HAP-1 (cell line): Measurements from ENCODE around the gene MRPS2.
"Not testable (repeated sequence)": the region's sequence is repeated elsewhere in the genome, so short reads cannot be mapped to it uniquely, and the experiment has no call there.

Source experiments
- DNase-seq, 2 experiments: peaks; one replicate each; pipeline ENCODE4 v3.0.0-alpha.2; 2016 to 2020; ENCODE audit warnings: low spot score in 2 of 2
- H3K27me3 ChIP-seq: fragments of 250-450 bp; sonication (Bioruptor Pico); 2 replicates; pipeline ENCODE4 v1.5.1; 2020; ENCODE audit warnings: low read depth, mild to moderate bottlenecking, moderate library complexity
- H3K36me3 ChIP-seq: fragments of 250-450 bp; sonication (Bioruptor Pico); replicated peaks from 2 replicates; pipeline ENCODE4 v1.5.1; 2020; ENCODE audit warnings: mild to moderate bottlenecking
- H3K4me1 ChIP-seq: fragments of 250-450 bp; sonication (Bioruptor Pico); 2 replicates; pipeline ENCODE4 v1.5.1; 2020; ENCODE audit warnings: mild to moderate bottlenecking
- H3K4me3 ChIP-seq: fragments of 250-450 bp; sonication (Bioruptor Pico); 2 replicates; pipeline ENCODE4 v1.5.1; 2020; ENCODE audit warnings: mild to moderate bottlenecking, moderate library complexity
- H3K9me3 ChIP-seq: fragments of 250-450 bp; sonication (Bioruptor Pico); 2 replicates; pipeline ENCODE4 v1.5.1; 2020; ENCODE audit warnings: mild to moderate bottlenecking, moderate library complexity
- in situ Hi-C: fragments of 300-500 bp; cut with MboI; formaldehyde crosslinking; loops from 3 replicates; pipeline ENCODE4 v1.14.3; 2020; ENCODE audit warnings: low sequenced_read_pairs, inconsistent platforms, mixed read lengths

The MRPS2 gene

GRCh38 chr9:135500525-135501260 is at the start of gene MRPS2:
Gene MRPS2, plus strand, starts transcription at chr9:135500682. Its CDS starts 29 bp downstream, at chr9:135500711.
- peak; percentile 73 to 91 for DNase-seq
- in situ Hi-C loops = no loop called here
- no peaks in the 10 kb centered on the region for H3K9me3 ChIP-seq
- H3K4me1 ChIP-seq = peaks cover 4% of the 10 kb centered on the region; the same call in 1 of the 2 replicates
- peaks cover 40% of the 10 kb centered on the region for H3K36me3 ChIP-seq
- H3K27me3 ChIP-seq = no peaks in the 10 kb centered on the region
- H3K4me3 ChIP-seq = peak within 1 kb of the TSS; percentile 87

GRCh38 chr9:135450956-135451355 is 49.5 kb upstream of the MRPS2 start:
- H3K36me3 ChIP-seq = no peaks in the 10 kb centered on the region
- 0 out of 2 replicates have a peak, but pooled peaks cover 2% of the 10 kb centered on the region for H3K27me3 ChIP-seq
- no peak for DNase-seq

GRCh38 chr9:135451909-135452308 is 48.6 kb upstream of the MRPS2 start:
- H3K4me1 ChIP-seq, H3K27me3 ChIP-seq, H3K4me3 ChIP-seq, in situ Hi-C loops, DNase-seq, H3K9me3 ChIP-seq, H3K36me3 ChIP-seq: not testable (repeated sequence)

More at GRCh38 chr9:135450956-135451355, 49.5 kb upstream of the MRPS2 start:
- no peaks in the 10 kb centered on the region for H3K9me3 ChIP-seq
- in situ Hi-C loops = no loop called here
- no peak overlapping the region for H3K4me3 ChIP-seq
- H3K4me1 ChIP-seq = no peaks in the 10 kb centered on the region

GRCh38 chr9:135454737-135455136 is 45.7 kb upstream of the MRPS2 start:
- H3K27me3 ChIP-seq = 0 out of 2 replicates have a peak, but pooled peaks cover 2% of the 10 kb centered on the region
- no peaks in the 10 kb centered on the region for H3K4me1 ChIP-seq
- no peaks in the 10 kb centered on the region for H3K36me3 ChIP-seq
- H3K4me3 ChIP-seq = no peak overlapping the region
- no peak for DNase-seq
- no peaks in the 10 kb centered on the region for H3K9me3 ChIP-seq
- in situ Hi-C loops = no loop called here

- no peaks in the 10 kb centered on the region for H3K36me3 ChIP-seq
- H3K4me1 ChIP-seq = no peaks in the 10 kb centered on the region
- H3K27me3 ChIP-seq = 0 out of 2 replicates have a peak, but pooled peaks cover 2% of the 10 kb centered on the region
- H3K4me3 ChIP-seq = no peak overlapping the region
- DNase-seq = no peak
- in situ Hi-C loops = no loop called here
- H3K9me3 ChIP-seq = no peaks in the 10 kb centered on the region
Measured at GRCh38 chr9:135455401-135456030, 45.0 kb upstream of the MRPS2 start.

GRCh38 chr9:135456436-135457104 is 43.9 kb upstream of the MRPS2 start:
- Histone ChIP-seq H3K27me3 (0 out of 2 replicates have a peak, but pooled peaks cover 2% of the 10 kb centered on the region), H3K9me3 (no peaks in the 10 kb centered on the region), H3K4me1 (no peaks in the 10 kb centered on the region), H3K4me3 (no peak overlapping the region), H3K36me3 (no peaks in the 10 kb centered on the region)
- no peak for DNase-seq
- in situ Hi-C loops = no loop called here

GRCh38 chr9:135458478-135458877 is 42.0 kb upstream of the MRPS2 start:
- H3K36me3 ChIP-seq, H3K27me3 ChIP-seq, in situ Hi-C loops: not testable (repeated sequence)

GRCh38 chr9:135461936-135462335 is 38.5 kb upstream of the MRPS2 start:
- no peaks in the 10 kb centered on the region for H3K4me1 ChIP-seq
- H3K36me3 ChIP-seq = no peaks in the 10 kb centered on the region
- no peak overlapping the region for H3K4me3 ChIP-seq
- H3K9me3 ChIP-seq = no peaks in the 10 kb centered on the region
- no peaks in the 10 kb centered on the region for H3K27me3 ChIP-seq
- in situ Hi-C loops = no loop called here
- DNase-seq = no peak

More at GRCh38 chr9:135458478-135458877, 42.0 kb upstream of the MRPS2 start:
- H3K9me3 ChIP-seq, DNase-seq, H3K4me1 ChIP-seq, H3K4me3 ChIP-seq: not testable (repeated sequence)

- no peaks in the 10 kb centered on the region for H3K27me3 ChIP-seq
- H3K36me3 ChIP-seq = no peaks in the 10 kb centered on the region
- H3K4me1 ChIP-seq = no peaks in the 10 kb centered on the region
- no peaks in the 10 kb centered on the region for H3K9me3 ChIP-seq
- in situ Hi-C loops = no loop called here
- DNase-seq = no peak
- H3K4me3 ChIP-seq = no peak overlapping the region
Measured at GRCh38 chr9:135463140-135463539, 37.3 kb upstream of the MRPS2 start.

GRCh38 chr9:135464181-135464580 is 36.3 kb upstream of the MRPS2 start:
- Histone ChIP-seq H3K4me1 (no peaks in the 10 kb centered on the region), H3K36me3 (no peaks in the 10 kb centered on the region), H3K4me3 (no peak overlapping the region), H3K27me3 (no peaks in the 10 kb centered on the region), H3K9me3 (no peaks in the 10 kb centered on the region)
- DNase-seq = no peak
- in situ Hi-C loops = no loop called here

GRCh38 chr9:135468854-135469521 is 31.5 kb upstream of the MRPS2 start:
- no peaks in the 10 kb centered on the region for H3K36me3 ChIP-seq
- in situ Hi-C loops = no loop called here
- H3K4me1 ChIP-seq = no peaks in the 10 kb centered on the region
- H3K4me3 ChIP-seq = no peak overlapping the region
- no peaks in the 10 kb centered on the region for H3K27me3 ChIP-seq
- no peaks in the 10 kb centered on the region for H3K9me3 ChIP-seq
- no peak for DNase-seq

GRCh38 chr9:135471791-135472640 is 28.5 kb upstream of the MRPS2 start:
- Histone ChIP-seq H3K4me1 (peaks cover 3% of the 10 kb centered on the region), H3K27me3 (no peaks in the 10 kb centered on the region), H3K9me3 (no peaks in the 10 kb centered on the region), H3K4me3 (no peak overlapping the region), H3K36me3 (no peaks in the 10 kb centered on the region)
- no peak for DNase-seq
- in situ Hi-C loops = no loop called here

- Histone ChIP-seq H3K4me1 (peaks cover 6% of the 10 kb centered on the region), H3K9me3 (no peaks in the 10 kb centered on the region), H3K4me3 (no peak overlapping the region), H3K27me3 (no peaks in the 10 kb centered on the region), H3K36me3 (no peaks in the 10 kb centered on the region)
- in situ Hi-C loops = no loop called here
- no peak for DNase-seq
Measured at GRCh38 chr9:135473972-135474543, 26.4 kb upstream of the MRPS2 start.
